ENCODE results near the gene FEZ2. TPM values are rescaled to one million over a fixed set of nuclear protein-coding genes. Genes with fewer than 3 reads are reported as not detected.

The FEZ2 gene
- total and polyA plus RNA-seq, 9 of the 15 experiments (the other 6 are each of a cell fraction or from before 2014, with no cell fraction given) = 9.9 to 35.5 (median 20.1) TPM

- Histone ChIP-seq H3K9ac (ENCODE audit: insufficient read depth in 1 of 2, low read depth in 2 of 2, low read length in 2 of 2) (no peak overlapping the region), H3K4me2 (ENCODE audit: insufficient read depth, low read length) (no peak overlapping the region), H3K79me2 (ENCODE audit: control insufficient read depth, insufficient read depth, low read length) (no peaks in the 10 kb centered on the region), H3K4me1 (replicated peaks in 1 of 2; ENCODE audit: control insufficient read depth in 2 of 2, insufficient read depth in 2 of 2, low read length in 2 of 2) (no peaks in the 10 kb centered on the region), H4K20me1 (replicated peaks; ENCODE audit: control insufficient read depth, insufficient read depth, low read length) (no peaks in the 10 kb centered on the region), H2AFZ (ENCODE audit: low read depth, low read length) (no peak overlapping the region), H3K4me3 (no peak overlapping the region), H3K27me3 (ENCODE audit: control insufficient read depth in 2 of 2, insufficient read depth in 2 of 2, low read length in 2 of 2) (no peaks in the 10 kb centered on the region), H3K36me3 (ENCODE audit: control insufficient read depth, insufficient read depth, low read length) (peaks cover 71% of the 10 kb centered on the region), H3K27ac (ENCODE audit: extremely low read depth, low read depth, low read length) (no peak overlapping the region), H3K9me3 (replicated peaks; ENCODE audit: control insufficient read depth, insufficient read depth, low read depth, low read length) (no peaks in the 10 kb centered on the region), H3K9me1 (ENCODE audit: control insufficient read depth, insufficient read depth, low read length) (no peaks in the 10 kb centered on the region)
- BruUV-seq (replicated peaks) = no TSS peak
- ChIA-PET POLR2A (interaction anchor here (1.3 kb wide), 1 partner anchor 10 kb away, joined by 3 read pairs; no protein-coding TSS in a partner anchor), CTCF (ENCODE audit: low intra/inter-chr PET ratio) (no interaction called here)
- no peak for TF ChIP-seq ATF2 (CRISPR knock-in tag; IDR thresholded peaks at IDR 0.05)
- TF ChIP-seq GMEB1 (CRISPR knock-in tag; IDR thresholded peaks at IDR 0.05) = no peak
- no peak for TF ChIP-seq SUPT5H (IDR thresholded peaks at IDR 0.05)
- TF ChIP-seq TBP (optimal IDR thresholded peaks at IDR 0.05; ENCODE audit: low read depth, low read length) = no peak
- no peak for ATAC-seq
- in situ Hi-C loops (cut with MboI) (no loop called here), intact Hi-C loops (cut with micrococcal nuclease) (no loop called here)
- FAIRE-seq = no peak
- no peak for DNase-seq (ENCODE audit: extremely low read depth in 1 of 4, low spot score in 3 of 4)
Measured at GRCh38 chr2:36579297-36579664, 18.7 kb downstream of the FEZ2 start.

Data from K562 (cell line).